GM23248 (cell line): ENCODE measurements around the gene OR6A2. TPM values are rescaled to one million over a fixed set of nuclear protein-coding genes. Genes with fewer than 3 reads are reported as not detected.
A peak's percentile ranks its signal among the peaks of the same experiment; 100 is the strongest.

ENCODE experiments used
- DNase-seq: peaks from one replicate; pipeline ENCODE4 v3.0.0-alpha.2; 2015
- H2AFZ ChIP-seq: fragments of 200-600 bp; sonication (generic); 2 replicates; pipeline ENCODE4 v1.6.1; 2016; ENCODE audit warnings: antibody characterized with exemption
- H3F3A ChIP-seq: fragments of 200-600 bp; sonication (generic); 2 replicates; pipeline ENCODE4 v1.6.1; 2016; ENCODE audit warnings: mild to moderate bottlenecking, antibody characterized with exemption, mixed run types; ENCODE audit not compliant: insufficient read depth
- H3K27ac ChIP-seq: fragments of 200-600 bp; sonication (generic); 2 replicates; pipeline ENCODE4 v1.5.1; 2016; ENCODE audit warnings: mild to moderate bottlenecking
- H3K27me3 ChIP-seq: fragments of 200-600 bp; sonication (generic); replicated peaks from 2 replicates; pipeline ENCODE4 v1.6.1; 2016; ENCODE audit warnings: mild to moderate bottlenecking; ENCODE audit not compliant: insufficient read depth
- H3K36me3 ChIP-seq: fragments of 200-600 bp; sonication (generic); 2 replicates; pipeline ENCODE4 v1.6.1; 2016; ENCODE audit warnings: low read depth, mild to moderate bottlenecking
- H3K4me1 ChIP-seq: fragments of 200-600 bp; sonication (generic); 2 replicates; pipeline ENCODE4 v1.6.1; 2016; ENCODE audit warnings: mild to moderate bottlenecking; ENCODE audit not compliant: insufficient read depth
- H3K4me2 ChIP-seq: fragments of 200-600 bp; sonication (generic); one replicate; pipeline ENCODE4 v1.6.1; 2016; ENCODE audit warnings: mild to moderate bottlenecking; ENCODE audit not compliant: unreplicated experiment
- H3K4me3 ChIP-seq: fragments of 200-600 bp; sonication (generic); 2 replicates; pipeline ENCODE4 v1.5.1; 2016; ENCODE audit warnings: mild to moderate bottlenecking
- H3K79me2 ChIP-seq: fragments of 200-600 bp; sonication (generic); 2 replicates; pipeline ENCODE4 v1.6.1; 2016; ENCODE audit warnings: mild to moderate bottlenecking; ENCODE audit not compliant: insufficient read depth
- H3K9ac ChIP-seq: fragments of 200-600 bp; sonication (generic); 2 replicates; pipeline ENCODE4 v1.6.1; 2016; ENCODE audit warnings: mild to moderate bottlenecking
- H3K9me2 ChIP-seq: fragments of 200-600 bp; sonication (generic); 2 replicates; pipeline ENCODE4 v1.6.1; 2016; ENCODE audit warnings: mixed run types, mild to moderate bottlenecking, moderate library complexity; ENCODE audit not compliant: insufficient read depth
- H3K9me3 ChIP-seq: fragments of 200-600 bp; sonication (generic); one replicate; pipeline ENCODE4 v1.6.1; 2017; ENCODE audit warnings: low read depth
- H4K20me1 ChIP-seq: fragments of 200-600 bp; sonication (generic); 2 replicates; pipeline ENCODE4 v1.6.0; 2016; ENCODE audit not compliant: insufficient read depth
- EZH2 ChIP-seq: fragments of 200-600 bp; sonication (generic); IDR thresholded peaks from 2 replicates; pipeline ENCODE4 v1.6.1; 2018; ENCODE audit warnings: antibody characterized with exemption, mild to moderate bottlenecking; ENCODE audit not compliant: insufficient read depth, poor library complexity, severe bottlenecking
- EZH2phosphoT487 ChIP-seq: fragments of 200-600 bp; sonication (generic); IDR thresholded peaks from 2 replicates; pipeline ENCODE4 v1.6.1; 2018; ENCODE audit warnings: antibody characterized with exemption, moderate library complexity, mild to moderate bottlenecking, low read depth; ENCODE audit not compliant: insufficient read depth
- WGBS, 2 experiments: methylation state at CpG; one replicate each; pipeline ENCODE4 v1.1.6; 2015 to 2017; ENCODE audit warnings: low lambda C conversion rate in 2 of 2, low coverage in 1 of 2; ENCODE audit errors: missing lambda C conversion rate in 2 of 2; 5-methylcytosine and 5-hydroxymethylcytosine counted together
- in situ Hi-C: fragments of 300-500 bp; cut with MboI; formaldehyde crosslinking; loops from 2 replicates; pipeline ENCODE4 v1.15.0; 2020
- polyA plus RNA-seq: library from polyadenylated mRNA; unstranded; fragments of >200 nt; fragmentation: Nextera tagmentation; extraction: Ambion mirVana; gene quantifications from 2 replicates; pipeline ENCODE4 v1.2.1, GENCODE V29; 2016
- total RNA-seq: library from RNA; depleted of rRNA; stranded (reverse); fragments of >200 nt; shearing (Covaris generic); gene quantifications from 2 replicates; pipeline ENCODE4 v1.2.3, GENCODE V29; 2014

Gene OR6A2
- total and polyA plus RNA-seq, 2 experiments from 2014 or later = not detected

DNA sequence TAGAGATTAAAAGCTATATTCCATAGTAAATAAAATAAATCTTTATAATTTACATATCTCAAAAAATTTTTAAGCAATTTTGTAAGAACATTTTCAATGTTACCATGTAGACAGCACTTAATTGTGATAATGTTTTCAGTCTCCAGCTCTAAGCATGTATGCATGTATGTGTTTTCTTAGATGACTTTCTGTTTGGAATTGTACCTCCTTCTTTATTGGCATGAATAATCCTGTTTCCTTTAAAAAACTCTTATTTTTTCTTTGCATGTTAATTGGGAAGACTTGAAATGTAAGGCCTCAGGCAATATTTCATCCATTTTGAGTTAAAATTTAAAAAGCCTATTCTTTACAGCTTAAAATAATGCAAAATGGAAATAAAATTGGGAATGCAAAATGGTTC lies 18.7 kb downstream of the OR6A2 start:
- Histone ChIP-seq H3K79me2 (no peaks in the 10 kb centered on the region), H3K9ac (no peak overlapping the region), H3K27ac (no peak overlapping the region), H2AFZ (no peak overlapping the region), H4K20me1 (no peaks in the 10 kb centered on the region), H3K27me3 (no peaks in the 10 kb centered on the region), H3K4me3 (no peak overlapping the region), H3K4me2 (no peak overlapping the region), H3K9me2 (no peaks in the 10 kb centered on the region), H3K9me3 (no peaks in the 10 kb centered on the region), H3K36me3 (no peaks in the 10 kb centered on the region), H3F3A (no peaks in the 10 kb centered on the region), H3K4me1 (no peaks in the 10 kb centered on the region)
- DNase-seq = no peak
- in situ Hi-C loops = no loop called here
- TF ChIP-seq EZH2 = no peak
- no peak for TF ChIP-seq EZH2phosphoT487

DNA sequence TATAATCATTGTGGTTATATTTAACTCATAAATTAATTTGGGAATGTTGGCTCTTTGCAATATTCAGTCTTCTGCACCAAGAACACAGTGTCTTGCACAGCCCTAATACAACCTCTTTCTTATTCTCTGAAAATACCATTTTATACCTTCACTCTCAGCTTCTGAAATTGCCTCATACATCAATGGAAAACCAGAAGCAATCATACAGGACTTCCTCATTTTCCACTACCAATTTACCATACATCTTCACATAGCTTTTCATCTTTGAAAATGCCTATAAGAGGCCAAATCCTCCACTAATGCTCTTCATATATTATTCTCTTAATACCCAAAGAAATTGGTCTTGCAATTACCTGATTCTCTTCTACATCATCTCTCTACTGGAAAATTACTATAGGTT lies 21.0 kb downstream of the OR6A2 start:
- H2AFZ ChIP-seq = no peak overlapping the region
- H3K79me2 ChIP-seq = no peaks in the 10 kb centered on the region
- no peaks in the 10 kb centered on the region for H3K9me2 ChIP-seq
- no peaks in the 10 kb centered on the region for H3K27me3 ChIP-seq
- no peak overlapping the region for H3K9ac ChIP-seq
- no peak overlapping the region for H3K4me2 ChIP-seq
- H3K9me3 ChIP-seq = no peaks in the 10 kb centered on the region
- H3K4me1 ChIP-seq = no peaks in the 10 kb centered on the region
- in situ Hi-C loops = no loop called here
- H3F3A ChIP-seq = no peaks in the 10 kb centered on the region
- H3K27ac ChIP-seq = no peak overlapping the region
- no peaks in the 10 kb centered on the region for H3K36me3 ChIP-seq
- no peaks in the 10 kb centered on the region for H4K20me1 ChIP-seq
- TF ChIP-seq EZH2 (no peak), EZH2phosphoT487 (no peak)
- no peak overlapping the region for H3K4me3 ChIP-seq
- no peak for DNase-seq

DNA sequence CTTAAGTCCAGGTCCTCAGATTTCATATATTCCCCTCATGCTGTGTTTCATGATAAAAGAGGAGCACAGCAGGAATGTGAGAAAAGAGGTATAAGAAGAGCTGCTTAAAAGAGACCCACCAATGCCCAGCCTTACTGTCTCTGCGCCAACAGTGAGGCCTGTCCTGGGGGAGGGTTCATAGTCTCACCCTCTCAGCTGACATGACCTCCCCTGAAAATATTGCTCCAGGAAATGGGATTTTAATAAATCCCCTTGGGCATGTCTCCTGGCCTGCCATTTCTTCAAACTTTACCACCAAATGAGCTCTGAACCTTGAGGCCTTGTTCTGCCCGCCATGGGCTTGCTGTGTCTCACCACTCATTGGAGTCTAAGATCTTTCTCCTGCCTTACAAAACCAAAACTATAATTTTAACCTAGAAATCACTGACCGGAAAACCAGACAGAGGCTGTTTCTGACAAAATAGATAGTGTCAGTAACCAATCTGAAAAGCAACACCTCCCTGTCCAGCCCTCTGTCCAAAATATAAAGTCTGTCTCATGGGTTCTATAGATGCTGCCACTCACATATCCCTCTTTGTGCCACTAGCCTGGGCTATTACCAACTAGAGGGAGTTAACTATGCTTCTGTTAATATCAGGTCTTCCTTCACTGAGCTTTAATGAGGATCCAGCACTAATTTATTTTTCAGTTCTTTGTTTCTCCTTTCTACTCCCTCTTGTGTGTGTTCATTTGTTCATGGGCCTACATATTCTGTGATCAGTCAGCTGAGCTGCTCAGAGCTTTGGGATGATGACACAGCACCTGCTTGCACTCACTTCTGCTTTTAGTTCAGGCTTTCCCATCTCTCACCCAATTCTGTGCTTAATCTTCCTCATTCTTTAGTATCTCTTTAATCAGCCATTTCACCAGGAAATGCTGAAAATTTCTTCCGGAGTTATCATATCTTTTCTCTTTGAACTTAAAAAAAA lies 27.3 kb downstream of the OR6A2 start, which contains the start of gene OR2AG2:
Gene OR2AG2 (minus strand): TSS at position 51 of the 968 bp plus-strand sequence. CDS start 3,019 bp downstream, outside the sequence.
- H3F3A ChIP-seq = no peaks in the 10 kb centered on the region
- no peaks in the 10 kb centered on the region for H3K27me3 ChIP-seq
- H3K4me3 ChIP-seq = no peak within 1 kb of the TSS
- DNase-seq = no peak
- TF ChIP-seq EZH2 = no peak
- no peak for TF ChIP-seq EZH2phosphoT487
- no peaks in the 10 kb centered on the region for H3K9me2 ChIP-seq
- in situ Hi-C loops = no loop called here
- H3K4me1 ChIP-seq = no peaks in the 10 kb centered on the region
- no peaks in the 10 kb centered on the region for H4K20me1 ChIP-seq
- H3K9me3 ChIP-seq = no peaks in the 10 kb centered on the region
- no peaks in the 10 kb centered on the region for H3K36me3 ChIP-seq
- no peak within 1 kb of the TSS for H3K9ac ChIP-seq
- no peaks in the 10 kb centered on the region for H3K79me2 ChIP-seq
- no peak within 1 kb of the TSS for H3K4me2 ChIP-seq
- H3K27ac ChIP-seq = no peak within 1 kb of the TSS
- WGBS, 2 experiments = 69 to 74% methylated on average over 4 of the region's 4 CpGs
- no peak within 1 kb of the TSS for H2AFZ ChIP-seq

DNA sequence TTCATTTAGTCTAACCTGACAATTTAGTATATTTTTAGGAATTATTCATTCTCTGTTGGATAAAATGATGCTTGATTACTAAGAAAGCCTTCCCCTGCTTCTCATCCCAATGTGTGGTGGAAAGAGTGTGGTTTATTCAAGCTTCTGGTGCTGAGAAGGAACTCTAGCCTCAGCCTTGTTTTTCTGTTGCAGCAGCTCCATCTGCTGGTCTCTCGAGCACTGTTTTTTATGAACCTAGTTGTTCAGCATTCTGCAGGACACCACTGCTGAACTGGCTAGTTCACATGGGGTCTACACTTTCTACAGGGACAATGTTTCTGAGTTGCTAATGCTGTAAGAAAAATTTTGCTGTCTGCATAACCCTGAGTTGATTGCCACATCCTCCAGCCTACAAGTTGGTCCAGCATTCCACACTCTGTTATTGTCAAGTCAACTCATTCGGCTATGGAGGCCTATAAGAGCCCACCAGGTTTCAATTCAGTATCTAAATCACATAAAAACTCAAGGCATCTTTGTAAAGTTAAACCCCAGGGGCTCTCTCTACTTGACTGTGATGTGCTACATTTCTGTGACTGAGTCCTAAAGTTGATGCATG lies 42.0 kb downstream of the OR6A2 start:
- Histone ChIP-seq H4K20me1 (no peaks in the 10 kb centered on the region), H3K9me2 (no peaks in the 10 kb centered on the region), H3K4me1 (no peaks in the 10 kb centered on the region), H3K4me2 (no peak overlapping the region), H3K27me3 (no peaks in the 10 kb centered on the region), H3K4me3 (no peak overlapping the region), H3K79me2 (no peaks in the 10 kb centered on the region), H3K9ac (no peak overlapping the region), H3K36me3 (no peaks in the 10 kb centered on the region), H2AFZ (no peak overlapping the region), H3K27ac (no peak overlapping the region), H3F3A (no peaks in the 10 kb centered on the region), H3K9me3 (no peaks in the 10 kb centered on the region)
- WGBS, 2 experiments = 45 to 48% methylated on average over 2 of the region's 2 CpGs
- TF ChIP-seq EZH2phosphoT487 (no peak), EZH2 (no peak)
- in situ Hi-C loops = no loop called here
- DNase-seq = peak; percentile 68
